Upper lobe of left lung (tissue), 4 donors: ENCODE results near the gene TTC28.

Experiments
- CTCF ChIP-seq, 6 experiments: fragments of 450-650 bp in 4 of 6; fragments of 200-600 bp in 2 of 6; sonication (generic) in 2 of 6; IDR thresholded peaks; one replicate each; pipeline ENCODE4 v1.5.1; 2016 to 2019; ENCODE audit warnings: antibody characterized with exemption in 6 of 6
- POLR2AphosphoS5 ChIP-seq, 2 donors: sonication (generic); formaldehyde crosslinking; IDR thresholded peaks; one replicate each; pipeline ENCODE4 v1.5.1; 2017; ENCODE audit warnings: antibody characterized with exemption in 2 of 2

GRCh38 chr22:28593299-28593698 lies 86.3 kb downstream of the TTC28 start:
- TF ChIP-seq CTCF (IDR thresholded peaks at IDR 0.05), result no peak
- no peak for TF ChIP-seq POLR2AphosphoS5 (IDR thresholded peaks at IDR 0.05)
